ENCODE data around the gene EMC8.

Gene EMC8

DNA sequence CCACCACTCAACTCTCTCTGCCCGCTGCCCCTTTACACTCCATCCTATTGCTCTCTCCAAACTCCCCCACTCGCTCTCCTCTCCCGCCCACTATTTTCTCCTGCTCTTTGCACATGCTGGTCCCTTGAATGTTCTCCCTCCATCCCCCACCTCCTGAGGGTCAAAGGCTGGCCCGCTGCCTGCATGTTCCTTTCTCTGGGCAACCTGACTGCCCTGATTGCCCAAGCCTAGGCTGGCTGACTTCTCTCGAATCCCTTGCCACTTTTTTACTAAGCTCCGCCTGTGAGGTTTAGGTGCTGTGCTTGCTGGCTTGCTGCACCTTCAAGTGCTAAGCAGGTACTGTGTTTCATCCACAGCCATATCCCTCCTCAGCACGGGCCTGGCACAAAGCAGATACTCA is 2.7 kb downstream of the EMC8 start:
- TF ChIP-seq GATA1 (IDR thresholded peaks at IDR 0.05; ENCODE audit: low read depth, low read length) (no peak), POLR2A (IDR thresholded peaks at IDR 0.05; ENCODE audit: low read length) (no peak)
- no peak for DNase-seq

DNA sequence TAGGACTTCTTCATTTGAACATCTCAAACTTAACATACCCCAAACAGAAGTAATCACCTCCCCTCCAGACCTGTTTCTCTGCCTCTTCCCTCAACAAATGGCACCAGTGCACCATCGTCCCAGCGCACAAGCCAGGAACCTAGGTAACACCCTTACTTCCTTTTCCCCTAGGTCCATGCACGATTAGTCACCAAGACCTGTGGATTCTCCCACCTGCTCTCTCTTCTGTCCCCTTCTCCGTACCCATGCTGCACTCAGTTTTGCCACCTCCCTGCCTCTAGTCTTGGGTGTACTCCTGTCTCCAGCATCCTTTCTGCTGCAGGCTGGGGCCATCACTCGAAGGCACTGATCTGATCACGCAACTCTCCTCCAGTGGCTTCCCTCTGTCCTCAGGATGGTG is 3.2 kb downstream of the EMC8 start:
- TF ChIP-seq POLR2A (IDR thresholded peaks at IDR 0.05; ENCODE audit: low read length) (no peak), GATA1 (IDR thresholded peaks at IDR 0.05; ENCODE audit: low read depth, low read length) (no peak)

DNA sequence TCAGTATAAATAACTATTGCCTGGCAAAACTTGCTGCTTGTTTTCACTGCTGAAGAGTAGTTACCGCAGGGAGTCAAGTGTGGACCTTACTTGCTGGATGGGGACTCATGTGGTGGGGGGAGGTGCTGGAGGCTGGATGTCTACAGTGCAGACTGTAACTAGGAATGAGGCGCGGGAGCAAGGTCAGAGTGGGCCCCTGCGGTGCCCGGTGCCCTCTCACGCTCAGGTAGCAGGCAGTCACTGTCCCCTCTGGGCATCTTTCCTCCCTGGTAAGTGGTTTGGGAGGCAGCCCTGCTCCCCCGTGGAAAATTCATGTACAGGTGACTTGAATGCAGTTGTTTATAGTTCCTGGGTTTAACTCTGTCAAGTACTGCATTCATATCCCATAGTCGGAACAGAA is 4.6 kb downstream of the EMC8 start:
- TF ChIP-seq GATA1 (IDR thresholded peaks at IDR 0.05; ENCODE audit: low read depth, low read length), result no peak
- no peak for TF ChIP-seq POLR2A (IDR thresholded peaks at IDR 0.05; ENCODE audit: low read length)
- DNase-seq, result no peak

More for the DNA sequence above, 3.2 kb downstream of the EMC8 start:
- no peak for DNase-seq

DNA sequence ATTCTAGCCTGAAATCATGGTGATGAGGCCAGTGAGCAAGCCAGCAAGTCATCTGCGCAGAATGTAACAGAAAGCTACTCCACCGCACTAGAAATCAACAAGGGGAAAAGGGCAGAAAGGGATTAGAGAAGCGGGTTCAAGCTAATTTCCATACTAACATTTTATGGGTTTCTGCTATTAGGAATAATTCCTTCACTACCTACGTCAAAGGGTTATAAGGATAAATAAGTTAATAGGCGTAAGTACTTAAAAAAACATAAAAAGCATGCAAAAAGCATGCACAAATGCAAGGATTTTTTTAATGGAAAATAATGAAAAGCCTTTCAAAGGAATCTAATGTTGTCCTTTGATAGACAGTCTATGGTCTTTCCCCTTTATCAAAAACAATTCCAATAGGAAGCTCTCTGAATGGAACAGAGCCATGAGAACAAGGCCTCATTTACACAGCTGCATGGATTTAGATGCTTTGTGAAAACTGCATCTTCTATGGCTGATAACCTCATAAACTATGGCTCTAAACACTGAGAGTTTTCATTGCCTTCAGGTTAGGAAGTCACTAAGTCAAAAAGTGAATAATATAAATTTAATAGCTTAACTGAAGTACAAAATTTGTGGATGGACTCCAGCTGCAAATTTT is 5.6 kb downstream of the EMC8 start:
- TF ChIP-seq POLR2A (IDR thresholded peaks at IDR 0.05; ENCODE audit: low read length), result no peak
- no peak for TF ChIP-seq GATA1 (IDR thresholded peaks at IDR 0.05; ENCODE audit: low read depth, low read length)
- DNase-seq, result no peak

DNA sequence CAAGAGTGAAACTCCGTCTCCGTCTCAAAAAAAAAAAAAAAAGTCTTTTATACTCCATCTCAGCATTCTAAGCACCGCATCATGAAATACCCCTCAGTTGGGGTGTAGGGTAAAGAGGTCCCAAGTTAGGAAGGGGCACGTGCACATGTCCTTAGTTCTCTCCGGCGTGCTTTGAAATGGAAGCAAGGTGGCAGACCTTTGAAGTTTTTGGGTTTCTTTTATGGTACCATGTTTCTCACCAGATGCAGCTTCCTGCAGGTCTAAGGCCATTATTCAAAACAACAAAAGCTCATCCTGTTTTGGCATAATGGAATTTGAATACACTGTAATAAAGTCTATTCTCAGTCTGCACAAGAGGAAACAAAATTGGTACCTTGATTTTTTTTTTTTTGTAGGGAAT is 9.6 kb downstream of the EMC8 start:
- no peak for DNase-seq
- TF ChIP-seq GATA1 (IDR thresholded peaks at IDR 0.05; ENCODE audit: low read depth, low read length) (no peak), POLR2A (IDR thresholded peaks at IDR 0.05; ENCODE audit: low read length) (no peak)

DNA sequence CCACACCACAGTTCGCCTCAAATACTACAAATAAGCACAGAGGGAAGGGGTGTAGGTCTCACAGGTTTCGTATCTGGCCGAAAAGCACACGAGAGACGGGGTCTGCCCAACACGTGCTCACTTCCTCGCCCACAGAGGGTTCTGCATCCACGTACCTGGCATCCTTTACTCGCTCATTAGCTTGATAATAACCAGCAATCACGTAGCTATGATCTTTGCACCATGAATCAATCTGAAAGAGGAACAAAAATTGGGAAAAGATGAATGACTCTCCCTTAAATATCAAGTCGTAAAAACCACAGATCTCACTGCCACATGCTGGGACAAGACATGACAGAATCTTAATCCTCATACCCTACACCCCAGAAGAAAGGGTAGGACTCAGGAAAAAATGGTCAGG is 10.5 kb downstream of the EMC8 start:
- no peak for TF ChIP-seq GATA1 (IDR thresholded peaks at IDR 0.05; ENCODE audit: low read depth, low read length)
- no peak for TF ChIP-seq POLR2A (IDR thresholded peaks at IDR 0.05; ENCODE audit: low read length)
- no peak for DNase-seq

DNA sequence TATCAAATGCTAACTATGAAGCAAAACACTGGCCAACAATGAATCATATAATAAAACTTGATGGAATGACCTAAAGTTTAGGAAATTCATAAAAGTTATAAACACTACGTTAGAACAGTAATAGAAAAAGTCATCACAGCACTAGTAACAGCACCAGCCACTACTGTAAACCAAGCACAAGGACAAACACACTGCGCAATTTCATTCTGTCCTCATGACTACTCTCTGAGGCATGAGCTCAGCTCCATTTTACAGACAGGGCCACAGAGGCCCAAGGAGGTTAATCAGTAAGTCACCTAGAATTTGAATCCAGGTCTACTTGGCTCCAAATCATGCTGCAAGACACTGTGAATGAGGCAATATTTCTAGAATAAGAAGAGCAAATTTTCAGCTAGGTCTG is 13.4 kb downstream of the EMC8 start:
- DNase-seq, result no peak

DNA sequence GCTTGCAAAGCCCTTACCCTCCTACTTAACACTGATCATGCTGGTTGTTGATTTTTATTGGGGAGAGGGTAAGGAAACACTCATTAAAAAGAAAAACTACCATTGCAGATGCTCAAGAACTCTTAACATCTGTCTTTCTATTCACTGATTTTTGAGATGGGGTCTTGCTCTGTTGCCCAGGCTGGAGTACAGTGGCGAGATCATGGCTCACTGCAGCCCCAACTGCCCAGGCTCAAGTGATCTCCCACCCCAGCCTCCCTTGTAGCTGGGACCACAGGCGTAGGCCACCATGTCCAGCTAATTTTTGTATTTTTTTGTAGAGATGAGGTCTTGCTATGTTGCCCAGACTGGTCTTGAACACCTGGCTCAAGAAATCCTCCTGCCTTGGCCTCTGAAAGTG is 14.5 kb downstream of the EMC8 start:
- DNase-seq, result no peak
- no peak for TF ChIP-seq POLR2A (IDR thresholded peaks at IDR 0.05; ENCODE audit: low read length)
- TF ChIP-seq GATA1 (IDR thresholded peaks at IDR 0.05; ENCODE audit: low read depth, low read length), result no peak

More for the DNA sequence above, 13.4 kb downstream of the EMC8 start:
- TF ChIP-seq GATA1 (IDR thresholded peaks at IDR 0.05; ENCODE audit: low read depth, low read length) (no peak), POLR2A (IDR thresholded peaks at IDR 0.05; ENCODE audit: low read length) (no peak)

DNA sequence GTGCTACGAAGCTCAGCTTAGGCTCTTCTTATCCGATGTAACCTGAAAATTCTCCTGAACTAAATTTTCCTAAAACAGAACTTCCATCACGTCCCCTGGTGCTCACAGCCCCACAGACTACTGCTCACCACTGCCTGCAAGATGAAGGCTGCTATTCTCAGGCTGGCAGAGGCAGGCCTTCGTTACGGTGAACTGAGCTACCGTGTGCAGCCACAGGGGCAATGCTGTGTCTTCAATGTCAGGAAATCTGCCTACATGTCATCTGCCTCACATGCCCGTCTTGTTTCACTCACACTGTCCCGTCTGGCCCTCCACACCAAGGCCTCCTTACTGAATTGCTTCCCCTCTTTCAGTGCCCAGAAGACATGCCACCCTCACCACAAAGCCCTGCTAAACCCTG is 15.9 kb downstream of the EMC8 start:
- DNase-seq, result no peak
- TF ChIP-seq GATA1 (IDR thresholded peaks at IDR 0.05; ENCODE audit: low read depth, low read length), result no peak

DNA sequence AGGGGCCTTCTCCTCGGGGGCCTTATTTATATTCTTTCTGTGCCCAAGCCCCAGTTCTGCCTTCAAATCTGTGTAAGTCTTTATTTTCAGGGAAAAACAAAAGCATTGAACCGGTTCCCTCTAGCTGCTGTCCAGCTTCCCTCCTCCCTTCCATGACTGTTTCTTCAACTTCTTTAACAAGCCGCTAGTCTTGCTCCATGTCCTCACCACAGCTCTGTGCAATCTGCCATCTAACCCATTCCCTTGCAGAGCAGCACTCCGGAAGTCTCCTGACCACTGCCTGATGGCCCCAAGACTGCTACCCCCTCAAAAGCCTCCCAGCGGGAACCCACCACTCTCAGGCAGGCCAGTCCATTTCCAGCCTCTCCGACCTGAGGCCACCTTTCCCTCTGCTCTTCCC is 16.9 kb downstream of the EMC8 start:
- TF ChIP-seq POLR2A (IDR thresholded peaks at IDR 0.05; ENCODE audit: low read length) (no peak), GATA1 (IDR thresholded peaks at IDR 0.05; ENCODE audit: low read depth, low read length) (no peak)
- no peak for DNase-seq

DNA sequence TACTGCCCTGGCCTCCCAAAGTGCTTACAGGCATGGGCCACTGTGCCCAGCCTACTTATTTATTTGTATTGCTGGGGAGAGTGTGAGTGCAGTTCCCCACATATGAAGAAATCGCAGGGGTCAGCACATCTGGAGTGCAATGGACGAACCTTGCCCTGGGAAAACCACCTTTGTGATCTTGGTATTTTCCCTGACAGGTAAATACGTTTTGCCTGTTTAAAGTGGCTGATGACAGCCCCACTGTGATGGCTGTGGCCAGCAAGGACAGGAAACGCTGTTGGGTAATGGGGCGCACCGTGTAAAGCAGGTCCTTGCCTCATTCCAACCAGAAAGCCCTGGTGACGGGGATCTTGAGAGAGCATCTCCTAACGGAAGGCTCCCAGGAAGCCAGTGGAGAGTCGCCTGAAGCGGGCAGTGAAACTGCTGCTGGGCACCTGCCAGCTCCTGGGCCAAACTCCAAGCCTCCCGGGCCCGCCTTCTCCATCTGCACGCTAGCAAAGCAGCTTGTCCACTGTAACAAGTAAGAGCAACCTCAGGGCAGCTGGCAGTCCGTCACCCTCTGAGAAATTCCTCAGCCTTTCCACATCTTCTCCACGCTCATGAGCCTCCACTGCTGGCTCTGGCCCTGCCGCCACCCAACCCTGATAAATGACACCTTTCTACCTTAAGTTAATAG is 17.5 kb downstream of the EMC8 start:
- no peak for DNase-seq
- TF ChIP-seq GATA1 (IDR thresholded peaks at IDR 0.05; ENCODE audit: low read depth, low read length) (no peak), POLR2A (IDR thresholded peaks at IDR 0.05; ENCODE audit: low read length) (no peak)

DNA sequence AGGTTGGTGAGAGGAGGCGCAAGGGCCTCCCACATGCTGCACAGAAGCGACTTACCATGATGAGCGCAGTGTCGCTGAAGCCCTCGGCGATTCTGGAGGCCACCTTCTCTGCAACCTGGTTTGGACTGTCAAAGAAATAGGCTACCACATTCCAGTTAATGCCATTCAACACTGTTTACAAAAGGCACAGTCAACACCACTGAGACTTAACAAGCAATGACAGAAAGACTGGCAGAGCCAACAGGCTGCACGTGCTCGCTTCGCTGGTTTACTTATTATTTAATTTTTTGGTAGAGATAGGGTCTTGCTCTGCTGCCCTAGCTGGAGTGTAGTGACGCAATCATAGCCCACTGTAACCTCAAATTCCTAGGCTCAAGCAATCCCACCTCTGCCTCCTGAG is 18.2 kb downstream of the EMC8 start:
- no peak for DNase-seq
- TF ChIP-seq GATA1 (IDR thresholded peaks at IDR 0.05; ENCODE audit: low read depth, low read length) (no peak), POLR2A (IDR thresholded peaks at IDR 0.05; ENCODE audit: low read length) (no peak)

DNA sequence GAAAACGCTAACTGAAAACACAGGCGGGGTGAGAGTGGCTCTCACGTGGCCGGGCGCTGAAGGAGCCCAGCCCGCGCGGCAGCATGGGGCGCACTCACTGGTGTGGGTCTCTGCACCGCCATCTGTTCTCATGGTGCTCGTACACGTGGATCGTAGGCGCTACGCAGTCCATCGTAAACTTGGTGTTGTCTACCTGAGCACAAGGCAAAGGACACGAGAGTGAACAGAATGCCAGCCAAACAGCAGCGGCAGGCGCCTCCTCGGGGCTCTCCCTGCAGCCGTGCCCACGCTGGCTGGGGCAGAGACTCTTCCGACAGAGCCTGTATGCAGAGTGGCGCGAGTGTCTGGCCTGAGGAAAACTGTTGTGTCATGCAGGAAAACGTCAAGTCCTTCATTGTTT is 19.1 kb downstream of the EMC8 start:
- DNase-seq, result no peak
- TF ChIP-seq GATA1 (IDR thresholded peaks at IDR 0.05; ENCODE audit: low read depth, low read length) (no peak), POLR2A (IDR thresholded peaks at IDR 0.05; ENCODE audit: low read length) (no peak)

DNA sequence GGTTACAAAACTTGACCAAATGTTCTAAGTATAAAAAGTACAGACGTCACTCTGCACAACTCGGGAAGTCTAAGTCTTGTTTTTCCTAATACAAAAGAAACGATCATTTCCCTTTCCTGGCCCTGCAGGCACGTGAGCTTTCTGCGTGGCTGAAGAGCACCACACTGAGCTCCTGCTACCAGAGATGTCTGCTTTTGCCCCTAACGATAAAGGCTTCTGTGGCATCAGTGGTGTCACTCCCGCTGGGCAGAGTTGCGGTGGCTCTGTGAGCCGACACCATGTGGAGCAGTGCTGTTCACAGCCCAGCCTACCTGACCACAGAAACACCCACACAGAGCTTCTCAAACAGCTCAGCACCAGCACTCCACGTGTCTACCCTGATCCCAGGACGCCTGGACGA is 20.5 kb downstream of the EMC8 start:
- DNase-seq, result no peak

DNA sequence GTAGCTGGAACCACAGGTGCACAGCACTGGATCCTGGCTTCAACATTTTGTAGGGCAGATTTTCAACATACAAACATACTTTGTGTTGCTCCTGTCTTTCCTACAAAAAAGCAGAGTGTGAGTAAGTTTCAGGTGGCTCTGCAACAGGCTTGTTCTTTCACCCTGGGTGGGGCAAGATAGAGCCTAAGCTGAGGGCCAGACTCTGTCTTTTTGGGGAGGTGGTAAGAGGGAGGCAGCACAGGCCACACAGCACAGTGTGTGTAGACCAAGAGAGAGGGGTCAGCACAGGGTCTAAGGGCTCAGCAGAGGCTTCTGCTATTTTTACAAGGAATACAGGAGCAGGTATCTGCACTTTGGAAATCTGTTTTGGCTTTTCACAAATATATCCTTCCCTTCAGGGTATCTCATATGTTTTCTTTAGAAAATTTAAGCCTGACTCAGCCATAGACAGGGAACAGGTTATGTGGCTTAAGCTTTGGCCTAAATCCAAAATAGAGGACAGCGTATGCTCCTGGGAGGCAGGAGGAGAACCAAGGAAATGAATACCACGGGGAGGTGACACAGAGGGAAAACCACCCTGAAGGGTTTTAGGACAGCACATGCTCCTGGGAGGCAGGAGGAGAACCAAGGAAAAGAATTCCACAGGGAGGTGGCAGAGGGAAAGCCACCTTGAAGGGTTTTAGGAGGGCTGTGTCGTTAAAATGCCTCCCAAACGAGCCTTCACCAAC is 21.6 kb downstream of the EMC8 start:
- TF ChIP-seq GATA1 (IDR thresholded peaks at IDR 0.05; ENCODE audit: low read depth, low read length) (no peak), POLR2A (IDR thresholded peaks at IDR 0.05; ENCODE audit: low read length) (no peak)
- no peak for DNase-seq

More for the DNA sequence above, 20.5 kb downstream of the EMC8 start:
- TF ChIP-seq GATA1 (IDR thresholded peaks at IDR 0.05; ENCODE audit: low read depth, low read length) (no peak), POLR2A (IDR thresholded peaks at IDR 0.05; ENCODE audit: low read length) (no peak)
